ENCODE data around the gene HEYL.

The HEYL gene

GRCh38 chr1:39668111-39668510, 28.7 kb upstream of the HEYL start:
- in situ Hi-C loops (cut with MboI; ENCODE audit: low sequenced_read_pairs) = no loop called here

GRCh38 chr1:39666772-39667171, 27.3 kb upstream of the HEYL start:
- in situ Hi-C loops (cut with MboI; ENCODE audit: low sequenced_read_pairs) = no loop called here

GRCh38 chr1:39663559-39663958, 24.1 kb upstream of the HEYL start:
- in situ Hi-C loops (cut with MboI; ENCODE audit: low sequenced_read_pairs) = no loop called here

GRCh38 chr1:39662861-39663260, 23.4 kb upstream of the HEYL start:
- in situ Hi-C loops (cut with MboI; ENCODE audit: low sequenced_read_pairs) = no loop called here

GRCh38 chr1:39659538-39659937, 20.1 kb upstream of the HEYL start:
- in situ Hi-C loops (cut with MboI; ENCODE audit: low sequenced_read_pairs) = no loop called here

- in situ Hi-C loops (cut with MboI; ENCODE audit: low sequenced_read_pairs) = no loop called here
Observed at GRCh38 chr1:39659110-39659509, 19.7 kb upstream of the HEYL start.

- in situ Hi-C loops (cut with MboI; ENCODE audit: low sequenced_read_pairs) = no loop called here
Observed at GRCh38 chr1:39657923-39658485, 18.6 kb upstream of the HEYL start.

GRCh38 chr1:39657402-39657801, 18.0 kb upstream of the HEYL start:
- in situ Hi-C loops (cut with MboI; ENCODE audit: low sequenced_read_pairs) = no loop called here

GRCh38 chr1:39656391-39656790, 16.9 kb upstream of the HEYL start:
- in situ Hi-C loops (cut with MboI; ENCODE audit: low sequenced_read_pairs) = no loop called here

- in situ Hi-C loops (cut with MboI; ENCODE audit: low sequenced_read_pairs) = no loop called here
Observed at GRCh38 chr1:39655578-39656268, 16.3 kb upstream of the HEYL start.

GRCh38 chr1:39654291-39654690, 14.8 kb upstream of the HEYL start:
- in situ Hi-C loops (cut with MboI; ENCODE audit: low sequenced_read_pairs) = no loop called here

- in situ Hi-C loops (cut with MboI; ENCODE audit: low sequenced_read_pairs) = no loop called here
Observed at GRCh38 chr1:39653546-39654031, 14.1 kb upstream of the HEYL start.

GRCh38 chr1:39652554-39652953, 13.1 kb upstream of the HEYL start:
- in situ Hi-C loops (cut with MboI; ENCODE audit: low sequenced_read_pairs) = no loop called here

GRCh38 chr1:39652105-39652504, 12.7 kb upstream of the HEYL start:
- in situ Hi-C loops (cut with MboI; ENCODE audit: low sequenced_read_pairs) = no loop called here

- in situ Hi-C loops (cut with MboI; ENCODE audit: low sequenced_read_pairs) = no loop called here
Observed at GRCh38 chr1:39650431-39650830, 11.0 kb upstream of the HEYL start.

- in situ Hi-C loops (cut with MboI; ENCODE audit: low sequenced_read_pairs) = no loop called here
Observed at GRCh38 chr1:39649636-39650185, 10.3 kb upstream of the HEYL start.

GRCh38 chr1:39648496-39648895, 9.1 kb upstream of the HEYL start:
- in situ Hi-C loops (cut with MboI; ENCODE audit: low sequenced_read_pairs) = no loop called here

GRCh38 chr1:39647247-39647646, 7.8 kb upstream of the HEYL start:
- in situ Hi-C loops (cut with MboI; ENCODE audit: low sequenced_read_pairs) = no loop called here

GRCh38 chr1:39646232-39647081, 7.0 kb upstream of the HEYL start:
- in situ Hi-C loops (cut with MboI; ENCODE audit: low sequenced_read_pairs) = no loop called here

- in situ Hi-C loops (cut with MboI; ENCODE audit: low sequenced_read_pairs) = no loop called here
Observed at GRCh38 chr1:39645411-39646043, 6.1 kb upstream of the HEYL start.

GRCh38 chr1:39643705-39644104, 4.3 kb upstream of the HEYL start:
- in situ Hi-C loops (cut with MboI; ENCODE audit: low sequenced_read_pairs) = no loop called here
